MG63 (cell line): Measurements from ENCODE around the gene DLG2. TPM values are rescaled to one million over a fixed set of nuclear protein-coding genes. Genes with fewer than 3 reads are reported as not detected.

ENCODE experiments used
- DNase-seq: peaks from one replicate; pipeline ENCODE4 v3.0.0-alpha.2; 2020
- H3K27me3 ChIP-seq: fragments of 250-450 bp; sonication (Bioruptor Pico); 2 replicates; pipeline ENCODE4 v1.5.1; 2020; ENCODE audit warnings: mild to moderate bottlenecking, moderate library complexity
- H3K36me3 ChIP-seq: fragments of 250-450 bp; sonication (Bioruptor Pico); 2 replicates; pipeline ENCODE4 v1.5.1; 2020; ENCODE audit warnings: mild to moderate bottlenecking, moderate library complexity
- H3K4me3 ChIP-seq: fragments of 250-450 bp; sonication (Bioruptor Pico); 2 replicates; pipeline ENCODE4 v1.5.1; 2020; ENCODE audit warnings: mild to moderate bottlenecking, moderate library complexity
- H3K9me3 ChIP-seq: fragments of 250-450 bp; sonication (Bioruptor Pico); 2 replicates; pipeline ENCODE4 v1.5.1; 2020; ENCODE audit warnings: mild to moderate bottlenecking, moderate library complexity
- total RNA-seq: library from RNA; depleted of rRNA; stranded (reverse); fragments of >200 nt; shearing (Covaris generic); gene quantifications from 2 replicates; pipeline ENCODE4 v1.2.3, GENCODE V29; 2014; ENCODE audit warnings: low replicate concordance

Gene DLG2
- total RNA-seq, 1 experiment from 2014 or later: 0.10 TPM

GRCh38 chr11:85602526-85603213 lies 24.5 kb downstream of the DLG2 start:
- Histone ChIP-seq H3K9me3 (no peaks in the 10 kb centered on the region), H3K27me3 (no peaks in the 10 kb centered on the region), H3K4me3 (no peak overlapping the region), H3K36me3 (no peaks in the 10 kb centered on the region)
- no peak for DNase-seq

- Histone ChIP-seq H3K36me3 (no peaks in the 10 kb centered on the region), H3K9me3 (no peaks in the 10 kb centered on the region), H3K27me3 (no peaks in the 10 kb centered on the region; the same call in 1 of the 2 replicates), H3K4me3 (no peak overlapping the region)
- DNase-seq: no peak
Measured at GRCh38 chr11:85599083-85599482, 28.1 kb downstream of the DLG2 start.

GRCh38 chr11:85596886-85597285 lies 30.3 kb downstream of the DLG2 start:
- no peak for DNase-seq
- no peak overlapping the region for H3K4me3 ChIP-seq
- H3K27me3 ChIP-seq: no peaks in the 10 kb centered on the region; the same call in 1 of the 2 replicates

GRCh38 chr11:85595285-85595884 lies 31.8 kb downstream of the DLG2 start:
- Histone ChIP-seq H3K27me3 (no peaks in the 10 kb centered on the region; the same call in 1 of the 2 replicates), H3K4me3 (no peak overlapping the region), H3K9me3 (no peaks in the 10 kb centered on the region), H3K36me3 (no peaks in the 10 kb centered on the region)
- no peak for DNase-seq

More at GRCh38 chr11:85596886-85597285, 30.3 kb downstream of the DLG2 start:
- H3K9me3 ChIP-seq: no peaks in the 10 kb centered on the region
- no peaks in the 10 kb centered on the region for H3K36me3 ChIP-seq

- Histone ChIP-seq H3K9me3 (0 out of 2 replicates have a peak, but pooled peaks cover 4% of the 10 kb centered on the region), H3K4me3 (no peak overlapping the region), H3K36me3 (no peaks in the 10 kb centered on the region), H3K27me3 (no peaks in the 10 kb centered on the region; the same call in 1 of the 2 replicates)
- no peak for DNase-seq
Measured at GRCh38 chr11:85590848-85591483, 36.2 kb downstream of the DLG2 start.

- Histone ChIP-seq H3K9me3 (0 out of 2 replicates have a peak, but pooled peaks cover 4% of the 10 kb centered on the region), H3K4me3 (no peak overlapping the region), H3K27me3 (no peaks in the 10 kb centered on the region; the same call in 1 of the 2 replicates), H3K36me3 (no peaks in the 10 kb centered on the region)
- DNase-seq: no peak
Measured at GRCh38 chr11:85589373-85589772, 37.8 kb downstream of the DLG2 start.

GRCh38 chr11:85582111-85582510 lies 45.0 kb downstream of the DLG2 start:
- DNase-seq: no peak
- no peaks in the 10 kb centered on the region; the same call in 1 of the 2 replicates for H3K27me3 ChIP-seq
- no peak overlapping the region for H3K4me3 ChIP-seq
- no peaks in the 10 kb centered on the region for H3K36me3 ChIP-seq
- H3K9me3 ChIP-seq: no peaks in the 10 kb centered on the region

- no peak for DNase-seq
- no peaks in the 10 kb centered on the region for H3K27me3 ChIP-seq
- no peak overlapping the region for H3K4me3 ChIP-seq
- no peaks in the 10 kb centered on the region for H3K36me3 ChIP-seq
- H3K9me3 ChIP-seq: no peaks in the 10 kb centered on the region
Measured at GRCh38 chr11:85575388-85575787, 51.8 kb downstream of the DLG2 start.

GRCh38 chr11:85572056-85572455 lies 55.1 kb downstream of the DLG2 start:
- no peaks in the 10 kb centered on the region for H3K36me3 ChIP-seq
- no peaks in the 10 kb centered on the region for H3K27me3 ChIP-seq
- DNase-seq: no peak
- H3K9me3 ChIP-seq: no peaks in the 10 kb centered on the region
- no peak overlapping the region for H3K4me3 ChIP-seq

- no peaks in the 10 kb centered on the region for H3K36me3 ChIP-seq
- H3K27me3 ChIP-seq: no peaks in the 10 kb centered on the region
- no peak for DNase-seq
- H3K9me3 ChIP-seq: no peaks in the 10 kb centered on the region
- no peak overlapping the region for H3K4me3 ChIP-seq
Measured at GRCh38 chr11:85569525-85569924, 57.6 kb downstream of the DLG2 start.

GRCh38 chr11:85558411-85558810 lies 68.7 kb downstream of the DLG2 start:
- Histone ChIP-seq H3K36me3 (no peaks in the 10 kb centered on the region), H3K27me3 (no peaks in the 10 kb centered on the region), H3K9me3 (no peaks in the 10 kb centered on the region), H3K4me3 (no peak overlapping the region)
- DNase-seq: no peak

GRCh38 chr11:85551881-85552280 lies 75.3 kb downstream of the DLG2 start:
- no peaks in the 10 kb centered on the region for H3K36me3 ChIP-seq
- no peak for DNase-seq
- no peaks in the 10 kb centered on the region for H3K9me3 ChIP-seq
- H3K27me3 ChIP-seq: no peaks in the 10 kb centered on the region
- no peak overlapping the region for H3K4me3 ChIP-seq

GRCh38 chr11:85541683-85542082 lies 85.5 kb downstream of the DLG2 start:
- DNase-seq: no peak
- no peak overlapping the region for H3K4me3 ChIP-seq
- H3K9me3 ChIP-seq: no peaks in the 10 kb centered on the region; the same call in 1 of the 2 replicates
- no peaks in the 10 kb centered on the region for H3K27me3 ChIP-seq
- H3K36me3 ChIP-seq: no peaks in the 10 kb centered on the region

GRCh38 chr11:85540635-85541205 lies 86.4 kb downstream of the DLG2 start:
- H3K36me3 ChIP-seq: no peaks in the 10 kb centered on the region
- no peak for DNase-seq
- no peak overlapping the region for H3K4me3 ChIP-seq
- H3K9me3 ChIP-seq: no peaks in the 10 kb centered on the region; the same call in 1 of the 2 replicates
- H3K27me3 ChIP-seq: no peaks in the 10 kb centered on the region

- Histone ChIP-seq H3K27me3 (no peaks in the 10 kb centered on the region), H3K9me3 (no peaks in the 10 kb centered on the region; the same call in 1 of the 2 replicates), H3K36me3 (no peaks in the 10 kb centered on the region), H3K4me3 (no peak overlapping the region)
- DNase-seq: no peak
Measured at GRCh38 chr11:85540181-85540580, 87.0 kb downstream of the DLG2 start.

- Histone ChIP-seq H3K36me3 (no peaks in the 10 kb centered on the region), H3K27me3 (no peaks in the 10 kb centered on the region), H3K4me3 (no peak overlapping the region), H3K9me3 (peaks cover 3% of the 10 kb centered on the region; the same call in 1 of the 2 replicates)
- DNase-seq: no peak
Measured at GRCh38 chr11:85539740-85540139, 87.4 kb downstream of the DLG2 start.

GRCh38 chr11:85539029-85539689 lies 88.0 kb downstream of the DLG2 start:
- H3K27me3 ChIP-seq: no peaks in the 10 kb centered on the region
- H3K9me3 ChIP-seq: peaks cover 3% of the 10 kb centered on the region; the same call in 1 of the 2 replicates
- DNase-seq: no peak
- H3K4me3 ChIP-seq: no peak overlapping the region
- no peaks in the 10 kb centered on the region for H3K36me3 ChIP-seq
